Astrocyte of the cerebellum (primary cell): ENCODE data around the gene CDC42BPA.

ENCODE experiments used
- DNase-seq: peaks from one replicate; pipeline ENCODE4 v3.0.0-alpha.2; 2011; ENCODE audit warnings: low read depth
- H3K4me3 ChIP-seq: 2 replicates; pipeline ENCODE4 v1.5.1; 2011; ENCODE audit warnings: mild to moderate bottlenecking, low read depth, low read length, moderate library complexity
- CTCF ChIP-seq: IDR thresholded peaks from 2 replicates; pipeline ENCODE4 v1.5.1; 2012; ENCODE audit warnings: low read length, low read depth, moderate library complexity, mild to moderate bottlenecking; ENCODE audit errors: missing control alignments
- in situ Hi-C: cut with HindIII; loops from 2 replicates; pipeline ENCODE4 v1.10.0; 2017; ENCODE audit warnings: low sequenced_read_pairs

The CDC42BPA gene

GRCh38 chr1:227032396-227032795 is 285.9 kb downstream of the CDC42BPA start:
- H3K4me3 ChIP-seq, result no peak overlapping the region
- TF ChIP-seq CTCF, result no peak
- no peak for DNase-seq
- in situ Hi-C loops, result no loop called here

- H3K4me3 ChIP-seq, result no peak overlapping the region
- in situ Hi-C loops, result no loop called here
- no peak for TF ChIP-seq CTCF
- no peak for DNase-seq
Observed at GRCh38 chr1:227016990-227017389, 301.3 kb downstream of the CDC42BPA start.

- DNase-seq, result no peak
- no peak for TF ChIP-seq CTCF
- in situ Hi-C loops, result no loop called here
- no peak overlapping the region for H3K4me3 ChIP-seq
Observed at GRCh38 chr1:227010645-227011044, 307.6 kb downstream of the CDC42BPA start.

GRCh38 chr1:227009937-227010336 is 308.4 kb downstream of the CDC42BPA start:
- no peak overlapping the region for H3K4me3 ChIP-seq
- TF ChIP-seq CTCF, result no peak
- no peak for DNase-seq
- in situ Hi-C loops, result no loop called here

GRCh38 chr1:227006226-227006796 is 312.0 kb downstream of the CDC42BPA start:
- no peak for TF ChIP-seq CTCF
- DNase-seq, result no peak
- H3K4me3 ChIP-seq, result no peak overlapping the region
- in situ Hi-C loops, result no loop called here

- H3K4me3 ChIP-seq, result no peak overlapping the region
- in situ Hi-C loops, result no loop called here
- no peak for DNase-seq
- TF ChIP-seq CTCF, result no peak
Observed at GRCh38 chr1:227004796-227005195, 313.5 kb downstream of the CDC42BPA start.
